Measurements from ENCODE around the gene THSD7A. TPM values are rescaled to one million over a fixed set of nuclear protein-coding genes. Genes with fewer than 3 reads are reported as not detected.

Gene THSD7A
- total and polyA plus RNA-seq, 11 donors: 0.11 to 5.2 (median 1.1) TPM

- TF ChIP-seq CTCF (IDR thresholded peaks at IDR 0.05) (no peak), POLR2A (IDR thresholded peaks at IDR 0.05) (no peak)
- Histone ChIP-seq H3K4me3 (no peak overlapping the region), H3K4me1 (no peaks in the 10 kb centered on the region), H3K36me3 (no peaks in the 10 kb centered on the region), H3K27ac (no peak overlapping the region), H3K9me3 (no peaks in the 10 kb centered on the region), H3K27me3 (no peaks in the 10 kb centered on the region)
- DNase-seq (no peak), ATAC-seq (no peak)
- intact Hi-C loops (cut with DNase I): no loop called here
- WGBS, 4 donors: 71 to 91% (median 83%) methylated on average over 1 of the region's 1 CpG
Measured at GRCh38 chr7:11573128-11573750, 258.8 kb downstream of the THSD7A start.

GRCh38 chr7:11570922-11571550 lies 261.0 kb downstream of the THSD7A start:
- WGBS, 4 donors: 91 to 98% (median 93%) methylated on average over 2 of the region's 2 CpGs
- no peaks in the 10 kb centered on the region for H3K9me3 ChIP-seq
- no peak for TF ChIP-seq CTCF (IDR thresholded peaks at IDR 0.05)
- TF ChIP-seq POLR2A (IDR thresholded peaks at IDR 0.05): no peak

GRCh38 chr7:11570205-11570604 lies 261.8 kb downstream of the THSD7A start:
- 60 to 77% (median 64%) methylated on average over 1 of the region's 1 CpG for WGBS, 4 donors
- no peak overlapping the region for H3K4me3 ChIP-seq
- intact Hi-C loops (cut with DNase I): no loop called here
- DNase-seq (no peak), ATAC-seq (no peak)
- H3K27ac ChIP-seq: no peak overlapping the region
- no peaks in the 10 kb centered on the region for H3K9me3 ChIP-seq
- no peaks in the 10 kb centered on the region for H3K27me3 ChIP-seq
- TF ChIP-seq POLR2A (IDR thresholded peaks at IDR 0.05) (no peak), CTCF (IDR thresholded peaks at IDR 0.05) (no peak)
- no peaks in the 10 kb centered on the region for H3K36me3 ChIP-seq
- no peaks in the 10 kb centered on the region for H3K4me1 ChIP-seq

More at GRCh38 chr7:11570922-11571550, 261.0 kb downstream of the THSD7A start:
- Histone ChIP-seq H3K4me3 (no peak overlapping the region), H3K36me3 (no peaks in the 10 kb centered on the region), H3K27ac (no peak overlapping the region), H3K4me1 (no peaks in the 10 kb centered on the region), H3K27me3 (no peaks in the 10 kb centered on the region)
- intact Hi-C loops (cut with DNase I): no loop called here
- ATAC-seq (no peak), DNase-seq (no peak)

GRCh38 chr7:11567571-11567970 lies 264.4 kb downstream of the THSD7A start:
- intact Hi-C loops (cut with DNase I): no loop called here
- TF ChIP-seq CTCF (IDR thresholded peaks at IDR 0.05) (no peak), POLR2A (IDR thresholded peaks at IDR 0.05) (no peak)
- H3K4me1 ChIP-seq: no peaks in the 10 kb centered on the region
- H3K27me3 ChIP-seq: no peaks in the 10 kb centered on the region
- H3K36me3 ChIP-seq: no peaks in the 10 kb centered on the region
- DNase-seq: no peak
- no peak overlapping the region for H3K27ac ChIP-seq
- no peaks in the 10 kb centered on the region for H3K9me3 ChIP-seq
- H3K4me3 ChIP-seq: no peak overlapping the region
- WGBS, 4 donors: 87 to 96% (median 95%) methylated on average over 3 of the region's 3 CpGs
- no peak for ATAC-seq

All from heart left ventricle (tissue), 16 donors.